Thoracic aorta (tissue), 2 donors: ENCODE data around the gene DTX3L. TPM values are rescaled to one million over a fixed set of nuclear protein-coding genes. Genes with fewer than 3 reads are reported as not detected.

Experiments used
- ATAC-seq: fragments of 150-250 bp; one replicate; pipeline ENCODE4 v1.8.0; 2017; ENCODE audit warnings: low read depth; ENCODE audit not compliant: insufficient number of reproducible peaks, low FRiP score
- DNase-seq: peaks from one replicate; pipeline ENCODE4 v3.0.0-alpha.2; 2020; ENCODE audit warnings: low spot score
- H3K27ac ChIP-seq, 2 donors: fragments of 200-600 bp; sonication (generic); 1 replicate in 1 of 2; 2 replicates in 1 of 2; pipeline ENCODE4 v1.5.1; 2016; ENCODE audit warnings: mild to moderate bottlenecking in 2 of 2, moderate library complexity in 2 of 2
- H3K27me3 ChIP-seq: fragments of 200-600 bp; sonication (generic); replicated peaks from 2 replicates; pipeline ENCODE4 v1.6.0; 2016; ENCODE audit warnings: mild to moderate bottlenecking; ENCODE audit not compliant: insufficient read depth
- H3K36me3 ChIP-seq: fragments of 200-600 bp; sonication (generic); one replicate; pipeline ENCODE4 v1.5.1; 2016
- H3K4me1 ChIP-seq, 2 donors: fragments of 200-600 bp; sonication (generic); 1 replicate in 1 of 2; 2 replicates in 1 of 2; pipeline versions ENCODE4 v1.5.1 to v1.6.0; 2016; ENCODE audit warnings: low read depth in 2 of 2, mild to moderate bottlenecking in 1 of 2; ENCODE audit not compliant: control insufficient read depth in 1 of 2
- H3K4me3 ChIP-seq: fragments of 200-600 bp; sonication (generic); 2 replicates; pipeline ENCODE4 v1.5.1; 2016; ENCODE audit warnings: mild to moderate bottlenecking
- H3K9me3 ChIP-seq: fragments of 200-600 bp; sonication (generic); 2 replicates; pipeline ENCODE4 v1.5.1; 2016
- CTCF ChIP-seq: fragments of 200-600 bp; sonication (generic); IDR thresholded peaks from one replicate; pipeline ENCODE4 v1.5.1; 2019; ENCODE audit warnings: antibody characterized with exemption
- total RNA-seq, 2 donors: library from RNA; depleted of rRNA; stranded (reverse); fragments of >200 nt; gene quantifications; one replicate each; pipeline versions ENCODE4 v1.1.0 to v1.2.3, GENCODE V29; 2016

DTX3L gene
- total RNA-seq, 2 donors from 2014 or later = 16.2 to 31.5 TPM

GRCh38 chr3:122612696-122613095 lies 48.6 kb downstream of the DTX3L start:
- no peak overlapping the region for H3K27ac ChIP-seq
- DNase-seq = no peak
- ATAC-seq = no peak
- H3K27me3 ChIP-seq = no peaks in the 10 kb centered on the region
- no peak for TF ChIP-seq CTCF
- H3K36me3 ChIP-seq = no peaks in the 10 kb centered on the region
- H3K4me1 ChIP-seq = no peaks in the 10 kb centered on the region
- no peak overlapping the region for H3K4me3 ChIP-seq
- no peaks in the 10 kb centered on the region for H3K9me3 ChIP-seq

- DNase-seq (no peak), ATAC-seq (no peak)
- Histone ChIP-seq H3K27ac (no peak overlapping the region), H3K4me3 (no peak overlapping the region), H3K27me3 (no peaks in the 10 kb centered on the region), H3K36me3 (no peaks in the 10 kb centered on the region), H3K9me3 (no peaks in the 10 kb centered on the region), H3K4me1 (no peaks in the 10 kb centered on the region)
- TF ChIP-seq CTCF = no peak
Observed at GRCh38 chr3:122615303-122615702, 51.2 kb downstream of the DTX3L start.

- Histone ChIP-seq H3K4me3 (no peak overlapping the region), H3K27ac (no peak overlapping the region)
Observed at GRCh38 chr3:122618614-122619013, 54.5 kb downstream of the DTX3L start.

GRCh38 chr3:122619040-122619439 lies 54.9 kb downstream of the DTX3L start:
- no peaks in the 10 kb centered on the region for H3K27me3 ChIP-seq
- DNase-seq = no peak
- no peaks in the 10 kb centered on the region for H3K9me3 ChIP-seq
- no peak for ATAC-seq
- no peaks in the 10 kb centered on the region for H3K4me1 ChIP-seq
- TF ChIP-seq CTCF = no peak
- no peak overlapping the region for H3K27ac ChIP-seq
- H3K36me3 ChIP-seq = no peaks in the 10 kb centered on the region
- no peak overlapping the region for H3K4me3 ChIP-seq

More at GRCh38 chr3:122618614-122619013, 54.5 kb downstream of the DTX3L start:
- no peak for ATAC-seq
- Histone ChIP-seq H3K9me3 (no peaks in the 10 kb centered on the region), H3K4me1 (no peaks in the 10 kb centered on the region), H3K36me3 (no peaks in the 10 kb centered on the region), H3K27me3 (no peaks in the 10 kb centered on the region)
- DNase-seq = no peak
- TF ChIP-seq CTCF = no peak

- no peak overlapping the region for H3K27ac ChIP-seq
- no peaks in the 10 kb centered on the region for H3K9me3 ChIP-seq
- no peak overlapping the region for H3K4me3 ChIP-seq
- ATAC-seq (no peak), DNase-seq (no peak)
- H3K4me1 ChIP-seq = no peaks in the 10 kb centered on the region
- H3K36me3 ChIP-seq = no peaks in the 10 kb centered on the region
- H3K27me3 ChIP-seq = no peaks in the 10 kb centered on the region
- TF ChIP-seq CTCF = no peak
Observed at GRCh38 chr3:122620399-122620798, 56.3 kb downstream of the DTX3L start.
